ENCODE measurements around the gene FAM161A.

DNA sequence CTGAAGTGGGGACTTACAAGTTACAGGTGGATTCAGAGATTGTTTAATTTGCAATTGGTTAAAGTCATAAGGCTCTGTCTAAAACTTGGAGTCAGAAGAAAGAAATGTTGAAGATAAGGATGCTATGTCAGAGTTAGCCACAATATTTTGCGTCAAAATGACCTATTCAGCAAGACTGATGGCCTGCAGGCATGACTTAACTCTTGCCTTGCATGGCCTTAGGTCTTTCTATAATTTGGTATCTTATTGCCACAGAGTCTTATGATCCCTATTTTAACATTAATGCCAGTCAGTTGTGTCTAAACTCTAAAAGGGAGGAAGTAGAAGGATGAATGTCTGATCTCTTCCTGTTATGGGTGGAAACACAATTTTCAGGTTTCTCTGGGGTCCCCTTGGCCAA lies 46.4 kb upstream of the FAM161A start:
- TF ChIP-seq CTCF (IDR thresholded peaks at IDR 0.05) (no peak), ZFX (IDR thresholded peaks at IDR 0.05; ENCODE audit: borderline replicate concordance) (no peak)
